ENCODE measurements around the gene ATOSB.

ATOSB gene

GRCh38 chr9:35136866-35137265 lies 21.2 kb upstream of the ATOSB start:
- DNase-seq (ENCODE audit: low spot score), result no peak
- no peak for TF ChIP-seq CTCF (IDR thresholded peaks at IDR 0.05; ENCODE audit: extremely low read depth, insufficient read depth, missing control alignments)
- in situ Hi-C loops (cut with MboI; ENCODE audit: low pct_unique_long_range_greater_than_20kb, low sequenced_read_pairs, unreplicated experiment), result no loop called here

GRCh38 chr9:35135988-35136387 lies 20.3 kb upstream of the ATOSB start:
- no peak for TF ChIP-seq CTCF (IDR thresholded peaks at IDR 0.05; ENCODE audit: extremely low read depth, insufficient read depth, missing control alignments)
- no peak for DNase-seq (ENCODE audit: low spot score)
- in situ Hi-C loops (cut with MboI; ENCODE audit: low pct_unique_long_range_greater_than_20kb, low sequenced_read_pairs, unreplicated experiment), result no loop called here

GRCh38 chr9:35134920-35135319 lies 19.3 kb upstream of the ATOSB start:
- TF ChIP-seq CTCF (IDR thresholded peaks at IDR 0.05; ENCODE audit: extremely low read depth, insufficient read depth, missing control alignments), result no peak
- DNase-seq (ENCODE audit: low spot score), result no peak
- in situ Hi-C loops (cut with MboI; ENCODE audit: low pct_unique_long_range_greater_than_20kb, low sequenced_read_pairs, unreplicated experiment), result no loop called here

- peak; percentile 82 for DNase-seq (ENCODE audit: low spot score)
- TF ChIP-seq CTCF (IDR thresholded peaks at IDR 0.05; ENCODE audit: extremely low read depth, insufficient read depth, missing control alignments), result peak; percentile 96
- in situ Hi-C loops (cut with MboI; ENCODE audit: low pct_unique_long_range_greater_than_20kb, low sequenced_read_pairs, unreplicated experiment), result no loop called here
These were observed 1.4 kb upstream of the ATOSB start for GRCh38 chr9:35116898-35117551.

GRCh38 chr9:35116539-35116897 lies 856 bp upstream of the ATOSB start:
- TF ChIP-seq CTCF (IDR thresholded peaks at IDR 0.05; ENCODE audit: extremely low read depth, insufficient read depth, missing control alignments), result no peak
- DNase-seq (ENCODE audit: low spot score), result no peak
- in situ Hi-C loops (cut with MboI; ENCODE audit: low pct_unique_long_range_greater_than_20kb, low sequenced_read_pairs, unreplicated experiment), result no loop called here

- DNase-seq (ENCODE audit: low spot score), result no peak
- no peak for TF ChIP-seq CTCF (IDR thresholded peaks at IDR 0.05; ENCODE audit: extremely low read depth, insufficient read depth, missing control alignments)
- in situ Hi-C loops (cut with MboI; ENCODE audit: low pct_unique_long_range_greater_than_20kb, low sequenced_read_pairs, unreplicated experiment), result no loop called here
These were observed 628 bp downstream of the ATOSB start for GRCh38 chr9:35114840-35115628.
